HG02870 (cell line): Measurements from ENCODE around the gene SLC12A7.
"Not testable (repeated sequence)": the region's sequence is repeated elsewhere in the genome, so short reads cannot be mapped to it uniquely, and the experiment has no call there.

ENCODE experiments used
- ATAC-seq: cut with Tn5 transposase; IDR thresholded peaks from one replicate; pipeline ENCODE4 v1.9.1; 2021; ENCODE audit warnings: mild to moderate bottlenecking, moderate library complexity; ENCODE audit not compliant: unreplicated experiment

The SLC12A7 gene

DNA sequence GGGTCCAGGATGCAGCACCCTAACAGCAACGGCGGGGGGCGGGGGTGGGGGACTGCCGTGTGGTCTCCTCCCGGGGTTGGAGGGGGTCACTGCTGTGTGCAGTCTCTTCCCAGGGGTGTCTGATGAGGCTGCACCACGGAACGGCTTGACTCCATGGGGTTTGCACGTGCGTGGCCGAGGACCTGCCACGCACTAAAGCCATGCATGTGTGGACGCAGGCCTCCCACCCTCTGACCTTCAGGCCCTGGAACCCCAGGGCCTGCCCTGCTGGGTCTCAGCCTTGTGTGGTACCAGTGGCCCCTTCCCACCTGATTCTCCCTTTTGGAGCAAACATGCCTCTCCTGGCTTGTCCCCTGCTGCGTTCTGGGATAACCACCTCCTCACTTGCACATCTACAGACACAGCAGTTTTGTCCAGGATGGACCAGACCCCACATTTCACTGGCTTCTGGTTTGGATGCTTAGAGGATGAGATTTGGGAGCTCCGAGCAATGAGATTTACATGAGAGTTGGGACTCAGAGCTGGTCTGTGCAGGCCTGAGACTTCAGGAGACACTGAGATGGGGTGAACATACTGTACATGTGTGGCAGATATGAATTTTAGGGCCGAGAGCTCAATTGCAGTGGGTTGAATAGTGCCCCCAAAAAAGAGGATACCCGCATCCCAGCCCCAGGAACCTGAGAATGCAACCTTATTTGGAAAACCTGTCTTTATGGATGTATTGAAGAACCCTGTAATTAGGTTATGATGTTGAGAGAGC lies 45.8 kb downstream of the SLC12A7 start:
- ATAC-seq, result no peak

DNA sequence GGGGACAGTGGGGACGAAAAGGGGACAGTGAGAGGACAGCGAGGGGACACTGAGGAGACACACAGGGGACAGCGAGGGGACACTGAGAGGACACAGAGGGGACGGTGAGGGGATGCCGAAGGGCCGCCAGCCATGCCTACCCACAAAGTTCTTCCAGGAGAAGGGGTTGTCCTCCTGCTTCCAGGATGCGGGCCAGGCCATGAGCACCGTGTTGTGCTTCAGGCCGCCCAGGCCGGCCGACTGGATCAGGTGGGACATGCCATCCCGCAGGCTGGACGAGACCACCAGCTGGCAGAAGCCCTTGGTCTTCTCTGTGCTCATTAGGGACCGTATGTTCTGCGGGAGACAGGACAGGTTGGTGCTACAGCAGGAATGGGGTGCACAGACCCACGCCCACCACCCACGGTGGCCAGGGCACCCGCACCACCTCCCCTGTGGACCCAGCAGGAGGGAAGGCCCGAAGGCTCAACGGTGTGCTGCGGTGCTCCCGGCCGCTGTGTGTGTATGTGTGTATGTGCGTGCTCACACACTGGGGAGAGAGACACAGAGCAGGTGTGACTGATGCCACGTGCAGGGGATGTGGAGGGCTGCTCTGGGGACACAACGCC lies 46.6 kb downstream of the SLC12A7 start:
- ATAC-seq, result no peak

DNA sequence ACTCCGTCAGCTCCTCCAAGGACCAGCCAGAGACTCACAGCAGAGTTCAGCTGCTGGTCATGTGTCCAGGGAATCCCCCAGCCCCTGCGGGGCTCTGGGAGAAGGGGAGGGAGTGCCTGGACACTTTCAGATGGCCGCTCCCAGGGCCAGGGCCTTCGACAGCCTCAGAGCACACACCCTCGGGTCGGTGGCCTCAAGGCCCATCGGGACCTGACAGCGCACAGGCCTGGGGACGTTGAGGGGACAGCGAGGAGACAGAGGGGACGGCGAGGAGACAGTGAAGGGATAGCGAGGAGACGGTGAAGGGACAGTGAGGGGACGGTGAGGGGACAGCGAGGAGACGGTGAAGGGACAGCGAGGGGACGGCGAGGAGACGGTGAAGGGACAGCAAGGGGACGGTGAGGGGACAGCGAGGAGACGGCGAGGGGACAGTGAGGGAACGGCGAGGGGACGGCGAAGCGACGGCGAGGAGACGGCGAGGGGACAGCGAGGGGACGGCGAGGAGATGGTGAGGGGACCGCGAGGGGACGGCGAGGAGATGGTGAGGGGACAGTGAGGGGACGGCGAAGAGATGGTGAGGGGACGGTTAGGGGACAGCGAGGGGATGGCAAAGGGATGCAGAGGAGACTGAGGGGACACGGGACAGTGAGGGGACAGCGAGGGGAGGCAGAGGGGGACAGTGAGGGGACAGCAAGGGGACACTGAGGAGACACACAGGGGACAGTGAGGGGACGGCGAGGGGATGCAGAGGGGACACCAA lies 47.3 kb downstream of the SLC12A7 start:
- no peak for ATAC-seq

DNA sequence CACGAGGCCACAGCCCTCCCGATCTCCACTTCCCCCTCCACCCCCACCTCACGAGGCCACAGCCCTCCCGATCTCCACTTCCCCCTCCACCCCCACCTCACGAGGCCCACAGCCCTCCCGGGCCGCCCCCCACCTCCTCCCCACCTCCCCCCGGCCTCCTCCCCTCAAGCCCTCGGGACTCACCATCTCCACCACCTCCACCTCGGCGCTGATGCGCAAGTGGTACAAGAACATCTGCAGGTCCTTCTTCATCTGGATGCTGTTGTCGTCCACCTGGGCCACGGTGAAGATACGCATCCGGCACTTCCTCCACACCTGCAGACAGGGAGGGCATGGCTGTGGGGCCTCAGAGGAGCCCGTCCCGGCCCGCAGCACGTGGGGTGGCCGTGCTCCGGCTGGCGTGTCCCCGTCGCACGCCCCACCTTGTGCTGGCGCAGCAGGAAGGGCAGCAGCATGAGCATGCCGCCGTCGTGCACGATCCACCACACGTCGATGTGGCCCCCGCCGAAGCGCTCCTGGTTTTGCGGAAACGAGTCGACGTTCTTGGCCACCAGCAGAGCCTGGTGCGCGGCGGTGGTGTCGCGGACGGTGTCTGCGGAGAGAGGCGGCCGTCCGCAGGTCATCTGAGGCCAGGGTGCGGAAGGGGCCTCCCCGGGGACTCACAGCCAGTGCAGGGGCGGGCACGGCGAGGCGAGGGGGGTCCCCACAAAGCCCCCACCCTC lies 48.0 kb downstream of the SLC12A7 start:
- ATAC-seq, result no peak

DNA sequence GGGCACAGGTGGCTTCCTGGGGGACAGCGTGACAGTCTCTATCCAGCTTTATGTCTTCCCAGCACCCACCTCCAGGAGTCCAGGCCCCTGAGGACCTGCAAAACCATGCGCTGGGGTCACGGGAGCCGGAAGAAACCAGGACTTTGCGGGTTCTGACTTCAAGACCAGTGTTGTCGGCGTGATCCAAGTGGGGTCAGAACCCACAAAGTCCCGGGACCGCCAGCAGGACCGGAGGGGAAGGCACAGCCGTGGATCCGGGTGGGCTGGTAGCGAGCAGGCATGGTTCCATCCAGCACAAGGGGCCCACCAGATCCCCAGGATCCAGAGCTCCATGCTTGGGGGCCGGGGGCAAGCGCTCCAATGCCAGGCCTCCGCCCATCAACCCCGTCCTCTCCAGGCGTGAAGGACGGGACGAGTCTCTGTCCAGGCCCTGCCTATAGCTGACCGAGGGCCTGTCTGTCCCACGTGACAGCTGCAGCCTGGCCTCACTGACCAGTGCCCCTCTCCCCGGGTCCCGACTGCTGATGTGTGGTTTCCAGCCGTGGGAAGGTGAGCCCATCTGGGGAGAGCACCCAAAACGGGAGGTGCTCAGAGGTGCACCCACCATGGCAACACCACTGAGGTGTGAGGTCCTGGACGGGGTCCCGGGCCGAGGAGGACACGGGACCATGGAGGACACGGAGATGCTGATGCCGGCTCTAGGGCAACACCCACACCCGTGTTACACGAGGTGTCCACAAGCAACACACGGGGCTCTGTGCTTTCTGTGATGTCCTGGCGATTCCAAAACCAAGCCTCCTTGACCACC lies 48.9 kb downstream of the SLC12A7 start:
- no peak for ATAC-seq

DNA sequence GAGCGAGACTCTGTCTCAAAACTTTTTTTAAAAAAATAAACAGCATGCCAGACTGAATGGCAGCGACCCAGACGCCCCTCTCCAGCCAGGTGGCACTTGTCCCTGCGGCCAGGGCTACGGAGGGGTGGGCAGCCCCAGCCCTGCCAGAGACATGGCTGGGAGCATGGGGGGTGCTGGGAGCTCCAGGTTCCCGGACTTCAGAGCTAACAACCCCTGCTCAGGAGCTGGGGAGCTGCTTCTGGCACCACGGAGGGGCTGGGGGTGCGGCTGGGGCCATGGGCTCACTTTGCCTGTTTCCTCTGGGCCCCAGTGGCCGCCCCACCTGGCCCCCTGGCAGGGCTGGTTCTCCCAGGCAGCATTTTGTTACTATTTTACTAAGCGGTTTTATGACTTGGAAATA lies 49.9 kb downstream of the SLC12A7 start:
- ATAC-seq, result no peak

DNA sequence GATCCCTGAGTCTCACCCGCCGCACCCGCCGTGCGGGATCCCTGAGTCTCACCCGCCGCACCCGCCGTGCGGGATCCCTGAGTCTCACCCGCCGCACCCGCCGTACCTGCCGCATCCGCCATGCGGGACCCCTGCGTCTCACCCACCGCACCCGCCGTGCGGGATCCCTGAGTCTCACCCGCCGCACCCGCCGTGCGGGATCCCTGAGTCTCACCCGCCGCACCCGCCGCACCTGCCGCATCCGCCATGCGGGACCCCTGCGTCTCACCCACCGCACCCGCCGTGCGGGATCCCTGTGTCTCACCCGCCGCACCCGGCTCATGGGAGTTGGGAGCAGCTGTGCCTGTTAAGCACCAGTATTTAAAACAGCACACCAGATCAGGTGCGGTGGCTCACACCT lies 50.6 kb downstream of the SLC12A7 start:
- ATAC-seq, result not testable (repeated sequence)

DNA sequence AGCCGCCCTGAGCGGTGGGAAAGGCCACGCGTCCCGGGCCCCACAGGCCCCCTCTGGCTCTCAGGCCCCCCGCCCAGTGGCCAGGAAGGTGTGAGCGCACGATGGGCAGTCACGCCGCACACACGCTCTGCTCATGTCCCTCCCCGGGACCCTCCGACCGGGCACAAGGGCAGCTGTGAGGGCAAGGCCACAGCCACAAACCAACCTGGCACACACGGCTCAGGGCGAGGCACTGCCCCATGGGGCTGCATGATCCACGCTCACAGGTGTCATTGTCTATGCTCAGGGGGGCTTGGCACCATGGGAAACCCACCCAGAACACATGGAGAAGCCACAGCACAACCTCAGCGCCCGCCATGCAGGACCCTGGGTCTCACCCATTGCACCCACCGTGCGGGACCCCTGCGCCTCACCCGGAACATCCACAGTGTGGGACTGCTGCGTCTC lies 51.3 kb downstream of the SLC12A7 start:
- no peak for ATAC-seq

DNA sequence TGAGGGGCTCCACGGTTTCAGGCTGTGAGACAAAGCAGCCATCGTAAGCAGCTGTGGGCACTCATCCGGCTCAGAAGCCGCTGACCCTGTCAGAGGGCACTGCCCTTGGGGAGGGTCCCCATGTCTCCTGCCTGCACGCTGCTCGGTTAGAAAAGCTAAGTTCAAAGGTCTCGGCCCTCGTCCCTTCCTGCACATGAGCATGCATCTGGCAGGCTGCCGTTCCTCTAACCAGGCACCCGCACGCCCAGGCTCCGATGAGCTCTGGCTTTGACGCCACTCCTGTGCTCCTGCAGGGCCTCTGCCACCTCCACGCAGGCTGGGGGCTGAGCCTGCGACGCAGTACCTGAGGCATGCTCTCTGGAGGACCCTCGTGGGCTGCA lies 52.0 kb downstream of the SLC12A7 start:
- ATAC-seq, result no peak

DNA sequence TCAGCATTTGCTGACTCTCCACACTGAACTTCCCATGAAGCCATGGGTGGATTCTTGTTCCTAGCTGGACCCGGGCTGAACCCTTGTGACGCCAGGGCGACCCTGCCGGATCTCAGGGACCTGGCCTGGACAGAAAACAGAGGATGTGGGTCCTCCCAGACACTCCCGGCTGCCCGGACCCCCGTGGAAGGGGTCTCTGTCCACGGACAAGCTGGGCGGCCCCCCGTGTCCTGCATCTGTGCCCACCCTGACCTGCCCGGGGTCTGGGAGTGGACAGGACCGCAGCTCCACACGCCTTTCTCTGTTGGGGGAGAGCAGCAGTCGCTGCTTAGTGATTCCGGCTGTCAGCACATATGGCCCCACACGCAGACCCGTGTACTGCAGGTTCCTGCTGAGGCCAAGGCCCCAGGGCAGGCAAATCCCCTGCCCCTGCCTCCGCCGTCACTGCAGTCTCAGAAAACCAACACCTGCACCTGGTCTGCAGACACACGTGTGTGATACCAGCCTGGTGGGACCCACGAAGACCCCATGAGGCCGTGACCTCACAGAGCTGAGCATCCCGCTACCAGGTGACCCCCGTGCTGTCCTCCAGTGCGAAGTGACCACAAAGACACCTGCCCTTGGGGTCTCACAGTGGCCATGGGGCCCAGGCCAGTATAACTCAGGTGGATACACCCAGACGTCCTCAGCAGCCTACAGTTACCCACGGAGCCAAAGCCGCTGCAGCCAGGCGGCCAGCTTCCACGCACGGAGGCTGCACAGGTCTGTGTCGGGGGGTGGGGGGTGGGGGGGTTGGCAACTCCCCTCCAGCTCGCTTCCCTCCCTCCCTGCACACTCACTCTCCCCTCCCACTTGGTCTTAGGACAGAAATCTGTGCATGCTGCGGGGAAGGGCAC lies 52.6 kb downstream of the SLC12A7 start:
- ATAC-seq, result no peak

DNA sequence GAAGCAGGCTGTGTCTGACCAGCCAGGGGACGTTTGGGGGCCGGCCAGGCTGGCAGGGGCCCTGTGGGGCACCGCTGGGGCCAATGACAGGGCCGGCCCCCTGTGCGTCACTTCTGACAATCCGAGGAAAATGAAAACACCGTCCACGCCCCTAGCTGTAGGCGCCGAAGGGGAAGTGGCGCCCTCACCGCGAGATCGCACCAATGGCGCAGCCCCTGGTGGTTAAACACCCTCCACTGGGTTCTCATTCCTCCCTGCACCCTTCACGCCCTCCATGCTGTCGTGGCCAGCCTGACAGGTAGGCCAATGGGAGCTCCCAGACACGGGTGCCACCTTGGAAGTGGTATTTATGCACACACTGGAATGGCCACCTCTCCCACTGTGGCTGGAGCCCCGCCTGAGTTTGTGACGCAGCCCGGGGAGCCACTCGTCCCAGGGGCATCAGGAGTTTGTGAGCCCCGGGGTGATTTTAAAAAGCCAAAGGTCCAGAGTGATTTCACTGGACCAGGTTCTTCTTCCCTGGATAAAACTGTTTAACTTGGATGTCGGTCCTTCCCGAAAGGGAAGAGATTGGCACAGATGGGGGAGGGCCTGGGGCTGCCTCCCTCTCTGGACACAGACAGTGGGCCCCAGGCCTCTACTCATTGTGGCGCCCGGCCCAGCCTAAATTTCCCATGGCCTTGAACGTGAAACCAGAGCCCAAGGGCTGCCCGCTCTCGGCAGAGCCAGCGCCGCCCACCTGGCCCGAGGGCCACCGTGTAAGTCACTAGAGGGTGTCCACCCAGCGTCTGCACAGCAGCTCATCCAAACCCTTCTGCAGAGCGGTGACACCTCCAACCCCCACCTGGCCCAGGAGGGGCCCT lies 53.5 kb downstream of the SLC12A7 start:
- ATAC-seq, result no peak

DNA sequence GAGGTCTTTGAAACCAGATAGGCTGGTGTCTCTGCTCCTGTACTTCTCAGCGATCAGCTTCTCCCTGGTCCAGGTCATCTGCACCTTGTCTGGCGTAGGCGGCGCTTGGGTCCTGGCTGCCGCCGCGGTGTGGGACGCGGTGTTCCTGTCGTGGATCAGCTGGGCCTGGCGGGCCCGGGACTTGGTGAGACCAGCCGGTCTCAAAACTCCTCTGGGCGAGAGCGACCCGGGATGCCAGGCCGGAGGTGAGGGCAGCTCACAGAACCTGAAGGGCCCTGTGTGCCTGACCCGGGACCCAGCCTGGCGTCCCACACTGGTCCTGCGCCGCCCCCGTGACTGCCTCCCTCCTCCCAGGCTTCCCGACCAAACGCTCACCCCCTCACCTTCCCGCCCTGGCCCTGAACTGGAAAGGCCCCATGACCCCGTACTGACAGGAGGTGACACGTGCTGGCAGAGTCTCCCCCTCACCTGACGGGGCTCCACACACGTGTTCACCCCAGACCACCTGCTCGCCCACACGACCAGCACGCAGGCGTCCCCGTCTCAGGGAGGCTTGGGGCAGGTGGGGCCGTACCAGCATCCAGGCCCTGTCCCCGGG lies 54.3 kb downstream of the SLC12A7 start:
- no peak for ATAC-seq

DNA sequence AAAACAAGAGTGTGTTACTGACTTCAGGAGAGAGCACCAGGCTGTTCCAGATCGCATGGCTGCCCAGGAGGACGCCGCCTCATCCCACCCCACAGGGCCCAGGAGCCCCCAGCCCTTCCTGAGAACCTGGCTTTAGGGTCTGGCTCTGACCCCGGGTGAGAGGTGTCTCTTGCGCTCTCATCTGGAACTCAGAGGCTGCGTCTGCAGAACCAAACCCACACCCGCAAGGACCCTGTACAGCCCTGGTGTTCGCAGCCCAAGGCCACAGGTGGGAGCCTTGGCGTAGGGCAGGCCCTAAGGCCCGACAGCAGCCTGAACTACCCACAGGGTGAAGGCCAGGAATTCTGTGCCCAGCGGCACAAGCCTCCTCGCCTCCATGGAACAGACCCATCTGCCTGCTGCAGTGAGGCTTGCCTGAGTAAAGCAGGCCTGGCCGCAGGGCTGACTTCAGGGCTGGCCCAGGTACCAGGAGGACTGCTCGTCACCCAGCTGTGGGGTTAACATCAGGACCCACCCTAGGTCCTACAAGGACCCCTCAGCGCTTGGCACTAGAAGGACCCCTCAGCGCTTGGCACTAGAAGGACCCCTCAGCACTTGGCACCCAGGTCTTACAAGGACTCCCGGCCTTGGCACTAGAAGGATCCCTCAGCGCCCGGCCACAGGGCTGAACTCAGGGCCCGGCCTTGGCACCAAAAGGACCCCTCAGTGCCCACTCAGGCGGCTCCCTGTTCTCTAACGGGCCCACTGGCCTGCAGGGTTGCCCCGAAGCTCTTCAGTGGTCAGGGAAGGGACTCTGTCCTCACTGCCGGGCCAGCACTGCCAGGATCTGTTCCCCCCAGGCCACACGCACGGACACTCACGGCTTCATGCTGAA lies 55.0 kb downstream of the SLC12A7 start:
- no peak for ATAC-seq

DNA sequence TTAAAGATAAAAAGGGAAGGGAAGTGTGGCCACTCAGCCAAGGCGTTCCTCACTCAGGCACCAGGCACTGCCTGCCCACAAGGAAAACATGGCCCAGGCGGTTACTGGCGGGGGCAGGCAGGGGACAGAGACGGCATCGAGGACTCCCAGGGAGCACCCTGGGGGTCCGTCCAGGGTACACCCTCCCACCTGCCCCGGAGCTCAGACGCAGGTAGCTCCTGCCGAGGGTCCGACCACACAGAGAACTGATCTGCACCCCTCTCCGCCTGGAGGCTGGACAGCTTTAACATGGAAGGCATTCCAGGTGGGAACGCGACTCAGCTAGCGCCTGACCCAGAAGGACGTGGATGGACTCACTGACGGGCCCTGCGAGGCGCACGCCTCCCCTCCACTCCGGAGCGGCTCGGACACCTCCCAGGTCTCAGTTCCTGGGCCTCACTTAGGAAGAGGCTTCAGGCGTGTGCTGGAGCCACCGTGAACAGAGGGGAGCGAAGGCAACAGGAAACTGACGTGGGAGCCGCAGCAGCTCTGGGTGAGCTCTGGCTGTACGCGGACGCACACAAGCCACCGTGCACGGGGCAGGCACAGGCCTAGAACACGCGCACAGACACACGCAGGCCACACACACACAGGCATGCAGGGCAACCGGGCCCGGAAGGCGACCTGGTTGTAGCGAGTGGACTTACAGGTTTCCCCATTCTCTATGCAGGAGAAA lies 55.8 kb downstream of the SLC12A7 start:
- ATAC-seq, result no peak

DNA sequence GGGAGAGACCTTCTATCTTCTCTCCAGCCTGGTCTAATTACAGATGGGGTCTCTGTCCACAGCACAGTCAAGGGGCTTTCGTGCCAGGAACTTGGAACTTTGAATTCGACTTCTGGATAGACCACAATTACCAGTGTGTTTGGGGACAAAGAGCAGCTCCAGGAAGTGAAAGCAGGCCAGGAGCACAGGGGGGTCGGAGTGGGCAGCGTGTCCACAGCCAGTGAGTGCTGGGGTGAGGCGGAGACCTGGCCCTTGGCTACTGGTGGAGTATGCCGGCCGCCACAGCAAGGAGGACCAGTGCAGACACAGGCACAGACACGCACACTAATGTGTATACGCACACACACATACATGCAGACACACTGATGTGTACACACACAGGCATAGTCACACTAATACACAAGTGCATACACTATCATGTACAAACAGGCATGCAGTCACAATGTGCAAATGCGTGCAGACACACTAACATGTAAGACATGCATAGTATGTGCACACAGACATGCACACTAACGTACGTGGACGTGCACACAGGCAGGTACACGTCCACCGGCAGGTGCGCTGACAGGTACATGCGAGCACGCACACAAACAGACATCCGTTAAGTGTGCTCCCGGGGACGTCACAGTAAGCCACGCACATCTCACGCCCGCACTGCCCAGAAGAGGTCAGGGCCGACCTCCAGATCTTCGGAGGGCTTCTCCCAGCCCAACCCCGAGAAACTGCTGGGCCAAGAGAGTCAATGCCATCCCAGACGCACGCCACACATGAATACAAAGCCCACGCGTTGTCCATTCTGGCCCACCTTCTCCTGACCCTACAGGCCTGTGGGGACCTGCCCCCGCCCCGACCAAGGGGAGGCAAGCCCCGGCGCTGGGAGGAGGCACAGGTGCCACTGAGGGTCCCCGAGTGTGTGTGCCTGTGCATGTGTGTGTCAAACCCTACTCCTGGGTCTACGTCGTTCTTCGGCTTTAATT lies 56.8 kb downstream of the SLC12A7 start:
- ATAC-seq, result no peak
